ENCODE measurements around the gene NGEF.

GRCh38 chr2:232983669-232984140 is 29.4 kb downstream of the NGEF start:
- no peak for TF ChIP-seq CTCF (IDR thresholded peaks at IDR 0.05)
- no peak for TF ChIP-seq POLR2A (IDR thresholded peaks at IDR 0.05)
